ENCODE measurements around the gene MCTP2.

MCTP2 gene

DNA sequence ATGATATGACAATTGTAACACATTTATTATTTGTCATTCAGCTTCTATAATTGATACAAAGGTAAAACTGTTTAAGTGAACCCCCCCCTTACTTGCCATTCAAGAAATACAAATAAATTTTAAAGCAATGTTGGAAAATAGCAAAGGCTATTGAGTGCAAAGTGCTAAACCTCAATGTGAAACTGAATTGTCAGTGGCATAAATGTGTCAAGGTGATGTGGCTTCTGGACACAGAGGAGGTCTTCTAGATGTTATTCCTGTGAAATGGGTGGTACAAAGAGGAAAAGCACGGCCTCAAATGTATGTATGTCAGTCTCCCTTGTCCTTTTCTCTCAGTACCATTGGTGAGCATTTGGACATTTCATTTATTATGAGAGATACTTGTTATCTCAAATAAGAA, 149.4 kb downstream of the MCTP2 start:
- TF ChIP-seq, protein P1, sequence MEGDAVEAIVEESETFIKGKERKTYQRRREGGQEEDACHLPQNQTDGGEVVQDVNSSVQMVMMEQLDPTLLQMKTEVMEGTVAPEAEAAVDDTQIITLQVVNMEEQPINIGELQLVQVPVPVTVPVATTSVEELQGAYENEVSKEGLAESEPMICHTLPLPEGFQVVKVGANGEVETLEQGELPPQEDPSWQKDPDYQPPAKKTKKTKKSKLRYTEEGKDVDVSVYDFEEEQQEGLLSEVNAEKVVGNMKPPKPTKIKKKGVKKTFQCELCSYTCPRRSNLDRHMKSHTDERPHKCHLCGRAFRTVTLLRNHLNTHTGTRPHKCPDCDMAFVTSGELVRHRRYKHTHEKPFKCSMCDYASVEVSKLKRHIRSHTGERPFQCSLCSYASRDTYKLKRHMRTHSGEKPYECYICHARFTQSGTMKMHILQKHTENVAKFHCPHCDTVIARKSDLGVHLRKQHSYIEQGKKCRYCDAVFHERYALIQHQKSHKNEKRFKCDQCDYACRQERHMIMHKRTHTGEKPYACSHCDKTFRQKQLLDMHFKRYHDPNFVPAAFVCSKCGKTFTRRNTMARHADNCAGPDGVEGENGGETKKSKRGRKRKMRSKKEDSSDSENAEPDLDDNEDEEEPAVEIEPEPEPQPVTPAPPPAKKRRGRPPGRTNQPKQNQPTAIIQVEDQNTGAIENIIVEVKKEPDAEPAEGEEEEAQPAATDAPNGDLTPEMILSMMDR (IDR thresholded peaks at IDR 0.05; ENCODE audit: insufficient read depth, low read depth, low read length, missing control alignments), result no peak
- DNase-seq (ENCODE audit: low read depth), result no peak
- H3K4me3 ChIP-seq (ENCODE audit: low read length), result no peak overlapping the region

DNA sequence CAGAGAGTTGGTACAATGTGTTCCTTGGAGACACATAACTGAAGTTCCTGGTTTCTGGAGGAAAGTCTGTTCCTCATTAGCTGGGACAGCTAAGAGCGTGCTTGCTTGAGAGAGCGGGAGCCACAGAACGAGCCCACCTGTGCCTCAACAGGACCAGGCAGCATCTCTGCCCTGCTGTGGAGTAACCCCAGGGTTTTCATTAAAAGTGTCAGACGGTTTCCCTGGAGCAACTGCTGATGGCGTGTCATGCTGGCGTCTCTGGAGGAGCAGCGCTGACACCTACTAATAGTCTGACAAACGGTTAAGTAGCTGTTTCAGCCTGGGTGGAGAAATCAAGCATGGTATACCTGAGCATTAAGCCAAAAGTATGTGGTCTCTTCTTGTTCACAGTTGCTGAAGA, 150.0 kb downstream of the MCTP2 start:
- no peak for DNase-seq (ENCODE audit: low read depth)
- TF ChIP-seq, protein P1 (IDR thresholded peaks at IDR 0.05; ENCODE audit: insufficient read depth, low read depth, low read length, missing control alignments), result no peak

DNA sequence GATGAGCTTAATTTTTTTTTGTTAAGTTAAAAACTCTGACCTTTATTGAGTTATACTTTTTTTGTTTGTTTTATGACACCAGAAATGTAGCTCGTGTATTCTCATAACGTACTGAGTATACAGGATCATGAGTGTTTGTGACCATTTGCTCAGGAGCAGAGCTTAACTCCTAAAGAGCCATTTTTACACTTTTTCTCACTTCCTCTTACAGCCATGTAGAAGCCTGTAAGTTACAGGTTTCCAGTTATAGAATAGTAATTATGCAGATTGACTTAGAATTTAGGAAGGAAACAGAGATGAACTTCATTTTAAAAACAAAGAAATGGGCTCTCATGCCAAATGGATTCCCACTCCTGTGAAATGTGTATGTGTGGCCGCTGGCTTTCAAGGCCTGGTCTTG, 151.7 kb downstream of the MCTP2 start:
- DNase-seq (ENCODE audit: low read depth), result no peak
- TF ChIP-seq, protein P1 (IDR thresholded peaks at IDR 0.05; ENCODE audit: insufficient read depth, low read depth, low read length, missing control alignments), result no peak
- no peak overlapping the region for H3K4me3 ChIP-seq (ENCODE audit: low read length)

More for the DNA sequence above, 150.0 kb downstream of the MCTP2 start:
- no peak overlapping the region for H3K4me3 ChIP-seq (ENCODE audit: low read length)

DNA sequence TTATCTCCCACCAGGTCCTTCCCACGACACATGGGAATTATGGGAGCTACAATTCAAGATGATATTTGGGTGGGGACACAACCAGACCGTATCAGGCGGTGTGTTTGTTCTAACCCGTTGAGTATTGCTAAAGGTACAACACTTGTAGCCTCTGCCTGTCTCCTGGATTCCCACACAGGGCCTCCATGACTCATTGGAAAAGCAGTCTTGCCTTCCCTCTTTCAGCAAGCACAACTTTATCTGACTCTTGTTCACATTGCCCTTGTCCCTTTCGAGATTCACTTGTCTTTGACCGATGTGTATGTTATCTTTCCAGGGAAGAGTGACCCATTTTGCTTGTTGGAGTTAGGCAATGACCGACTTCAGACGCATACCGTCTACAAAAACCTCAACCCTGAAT, 152.3 kb downstream of the MCTP2 start:
- DNase-seq (ENCODE audit: low read depth), result peak; percentile 58
- TF ChIP-seq, protein P1 (IDR thresholded peaks at IDR 0.05; ENCODE audit: insufficient read depth, low read depth, low read length, missing control alignments), result no peak

DNA sequence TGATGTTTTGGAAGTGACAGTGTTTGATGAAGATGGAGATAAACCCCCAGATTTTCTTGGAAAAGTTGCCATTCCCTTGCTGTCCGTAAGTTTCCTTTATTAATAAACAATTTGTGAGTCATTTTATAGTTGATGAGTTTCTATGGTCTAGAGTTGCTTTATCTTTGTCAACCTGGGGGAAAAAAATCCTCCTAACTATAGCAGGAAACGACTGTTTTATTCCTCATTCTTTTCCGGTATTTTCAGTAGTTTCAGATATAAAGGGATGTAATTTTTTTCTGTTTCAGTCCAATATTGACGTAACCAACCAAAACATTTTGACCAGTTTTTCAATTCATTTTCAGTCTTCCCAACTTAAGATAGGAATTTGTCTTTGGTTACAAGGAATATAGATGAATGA, 154.1 kb downstream of the MCTP2 start:
- no peak overlapping the region for H3K4me3 ChIP-seq (ENCODE audit: low read length)
- TF ChIP-seq, protein P1 (IDR thresholded peaks at IDR 0.05; ENCODE audit: insufficient read depth, low read depth, low read length, missing control alignments), result no peak
- DNase-seq (ENCODE audit: low read depth), result no peak

More for the DNA sequence above, 152.3 kb downstream of the MCTP2 start:
- H3K4me3 ChIP-seq (ENCODE audit: low read length), result no peak overlapping the region

DNA sequence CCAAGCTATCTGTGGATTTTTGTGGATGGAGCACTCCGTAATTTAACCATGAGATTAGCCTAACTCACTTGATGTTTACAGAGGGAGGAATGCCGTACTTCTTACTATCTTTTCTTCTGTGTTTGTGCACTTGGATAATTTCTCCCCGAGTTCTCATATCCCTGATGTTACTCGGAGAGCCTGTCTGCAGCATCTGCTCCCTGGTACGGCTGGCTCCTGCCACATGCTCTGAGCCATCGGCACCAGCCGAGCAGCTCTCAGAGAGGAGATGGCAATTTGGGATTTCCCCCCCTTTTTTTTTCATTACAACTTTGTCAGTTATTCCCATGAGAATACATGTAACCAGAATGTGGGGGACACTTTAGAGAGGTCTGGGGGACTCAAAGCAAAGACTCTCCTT, 155.0 kb downstream of the MCTP2 start:
- TF ChIP-seq, protein P1 (IDR thresholded peaks at IDR 0.05; ENCODE audit: insufficient read depth, low read depth, low read length, missing control alignments), result no peak
- DNase-seq (ENCODE audit: low read depth), result no peak
- no peak overlapping the region for H3K4me3 ChIP-seq (ENCODE audit: low read length)

DNA sequence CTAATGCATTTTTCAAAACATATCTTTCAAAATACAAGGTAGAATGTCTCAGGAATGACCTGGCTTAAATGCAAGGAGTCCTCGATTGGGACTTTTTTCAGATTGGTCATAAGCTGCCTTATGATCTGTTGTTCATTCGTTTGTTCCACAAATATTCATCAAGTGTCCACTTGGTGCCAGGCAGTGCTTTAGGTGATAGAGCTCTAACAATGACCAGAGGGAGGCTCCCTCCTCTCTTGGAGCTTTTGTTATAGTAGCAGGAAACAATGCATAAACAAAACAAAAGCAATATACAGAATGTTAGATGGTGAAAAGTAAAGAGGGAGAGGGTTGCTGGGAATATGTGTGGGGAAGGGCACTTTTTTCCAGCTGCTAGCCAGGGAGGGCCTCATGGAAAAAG, 156.1 kb downstream of the MCTP2 start:
- DNase-seq (ENCODE audit: low read depth), result no peak
- H3K4me3 ChIP-seq (ENCODE audit: low read length), result no peak overlapping the region
- TF ChIP-seq, protein P1 (IDR thresholded peaks at IDR 0.05; ENCODE audit: insufficient read depth, low read depth, low read length, missing control alignments), result no peak

Data from epithelial cell of esophagus (primary cell).